HG03432 (cell line): ENCODE results near the gene DBH.
"Not testable (repeated sequence)": the region's sequence is repeated elsewhere in the genome, so short reads cannot be mapped to it uniquely, and the experiment has no call there.

Experiments
- ATAC-seq: cut with Tn5 transposase; IDR thresholded peaks from one replicate; pipeline ENCODE4 v1.9.1; 2021; ENCODE audit warnings: mild to moderate bottlenecking, moderate library complexity; ENCODE audit not compliant: unreplicated experiment

The DBH gene

DNA sequence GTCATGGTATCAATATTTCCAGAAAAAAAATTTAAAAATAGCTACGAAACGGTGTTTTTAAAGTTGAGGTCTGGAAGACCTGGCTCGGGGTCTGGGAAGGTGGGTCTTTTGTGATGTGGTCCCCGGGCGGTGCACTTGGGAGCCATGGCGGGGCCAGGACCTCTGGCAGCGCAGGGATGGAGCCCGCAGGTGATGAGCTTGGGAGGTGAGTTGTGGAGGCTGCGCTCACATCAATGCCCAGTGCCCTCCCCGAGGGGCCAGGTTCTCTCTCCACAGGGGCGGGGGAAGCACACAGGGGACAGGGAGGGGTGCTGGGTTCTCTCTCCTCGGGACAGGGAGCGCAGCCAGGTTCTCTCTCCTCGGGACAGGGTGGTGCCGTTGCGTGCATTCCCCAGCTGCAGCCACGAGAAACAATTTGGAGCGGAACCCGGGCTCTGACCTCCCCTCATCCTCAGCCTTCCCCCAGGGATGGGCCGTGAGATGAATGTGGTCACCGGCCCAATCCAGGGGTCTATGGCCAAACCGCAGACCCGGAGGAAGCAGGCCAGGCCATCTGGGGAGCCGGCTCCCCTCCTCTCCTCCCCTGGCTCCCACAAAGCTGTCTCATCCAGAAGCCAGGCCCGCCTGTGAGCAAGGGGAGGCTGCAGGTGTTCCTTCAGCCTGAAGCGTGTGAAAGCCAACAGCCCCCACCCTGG, 25.8 kb downstream of the DBH start:
- no peak for ATAC-seq

DNA sequence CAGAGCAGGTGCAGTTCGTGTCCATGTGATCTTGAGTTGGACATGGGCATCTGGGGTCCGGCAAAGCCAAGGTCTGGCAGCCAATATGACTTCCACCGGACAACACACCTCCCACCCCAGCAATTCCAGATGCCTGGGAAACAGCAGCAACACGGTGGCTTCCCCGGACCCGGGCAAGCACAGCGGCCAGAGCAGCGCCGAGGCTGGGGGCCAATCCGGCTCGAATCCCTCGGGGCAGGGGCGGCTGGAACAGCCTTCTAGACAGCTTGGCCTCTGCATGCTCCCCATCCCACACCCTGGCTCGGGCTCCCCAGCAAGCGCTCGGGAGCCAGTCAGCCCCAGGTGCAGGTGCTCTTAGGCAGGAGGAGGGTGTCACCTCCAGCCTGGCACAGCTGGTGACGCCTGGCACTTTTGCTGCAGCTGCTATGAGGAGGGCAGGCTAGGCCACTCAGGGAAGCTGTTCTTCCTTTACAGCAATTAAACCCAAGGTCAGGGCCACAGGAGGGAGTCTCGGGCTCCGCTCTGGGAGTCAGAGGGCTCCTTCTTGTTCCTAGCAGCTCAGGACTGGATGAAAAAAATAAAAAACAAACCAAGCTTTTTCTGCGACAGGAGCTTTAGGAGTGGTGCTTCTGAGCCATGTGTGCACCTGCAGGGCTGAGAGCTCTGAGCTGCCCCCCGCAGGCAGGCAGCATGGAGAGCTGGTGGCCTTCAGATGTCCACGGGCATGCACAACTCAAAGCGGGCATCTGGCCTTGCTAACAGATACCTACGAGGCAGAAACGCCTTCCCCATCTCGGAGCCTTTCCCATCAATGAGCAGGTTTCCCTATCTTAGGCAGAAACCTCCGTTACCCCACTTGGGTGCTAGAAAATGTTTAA, 28.2 kb downstream of the DBH start:
- ATAC-seq = no peak

DNA sequence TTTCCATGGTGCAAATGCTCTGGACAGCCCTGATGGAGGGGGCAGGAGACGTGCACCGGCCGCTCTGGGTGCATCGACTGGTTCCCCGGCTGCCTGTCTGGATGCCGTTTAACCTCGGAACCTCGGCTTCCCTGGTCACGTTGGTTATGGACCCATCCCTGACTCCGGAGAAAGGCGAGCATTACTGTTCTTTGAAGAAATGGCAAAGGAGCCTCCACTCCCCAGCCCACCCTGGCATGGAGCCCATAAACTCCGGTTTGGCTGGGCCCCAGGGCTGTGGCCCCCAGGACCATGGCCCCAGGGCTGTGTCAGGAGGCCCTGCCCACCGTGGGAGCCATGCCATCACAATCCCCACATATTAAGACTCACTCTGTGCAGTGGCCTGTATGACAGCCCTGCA, 28.9 kb downstream of the DBH start:
- no peak for ATAC-seq

DNA sequence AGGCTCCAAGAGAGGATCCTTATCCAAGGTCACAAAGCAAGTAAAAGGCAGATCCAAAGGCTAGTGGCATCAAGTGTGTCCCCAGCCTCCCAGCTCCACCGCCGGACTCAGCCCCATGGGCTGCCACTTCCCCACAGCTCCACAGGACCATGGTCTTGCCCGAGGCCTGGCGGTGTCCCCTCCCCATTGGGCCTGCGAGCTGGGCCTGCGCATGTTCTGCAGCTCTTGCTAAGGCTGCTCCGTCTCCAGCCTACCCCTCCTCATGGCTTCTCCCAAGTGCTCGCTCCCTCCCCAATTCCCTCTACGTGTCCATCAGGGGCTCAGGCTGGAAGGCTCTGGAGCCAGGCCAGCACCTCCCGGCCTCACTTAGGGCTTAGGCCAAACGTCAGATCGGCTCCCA, 29.4 kb downstream of the DBH start:
- ATAC-seq = no peak

DNA sequence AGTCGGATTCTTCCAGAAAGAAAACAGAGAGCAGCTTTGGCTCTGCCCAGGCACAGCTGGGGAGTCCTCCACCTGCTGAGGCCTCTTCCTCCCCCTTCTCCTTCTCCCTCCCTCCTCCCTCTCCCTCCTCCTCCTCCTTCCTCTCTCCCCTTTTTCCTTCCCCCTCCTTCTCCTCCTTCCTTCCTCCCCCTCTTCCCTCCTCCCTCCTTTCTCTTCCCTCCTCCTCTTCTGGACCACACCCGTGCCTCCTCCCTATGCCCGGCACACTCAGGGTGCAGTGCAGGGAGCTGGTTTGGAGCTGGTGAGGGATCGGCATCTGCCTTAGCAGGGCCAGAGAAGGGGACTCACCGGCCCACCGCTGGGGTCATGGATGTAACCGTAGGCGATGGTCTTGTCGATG, 30.2 kb downstream of the DBH start:
- ATAC-seq = no peak

DNA sequence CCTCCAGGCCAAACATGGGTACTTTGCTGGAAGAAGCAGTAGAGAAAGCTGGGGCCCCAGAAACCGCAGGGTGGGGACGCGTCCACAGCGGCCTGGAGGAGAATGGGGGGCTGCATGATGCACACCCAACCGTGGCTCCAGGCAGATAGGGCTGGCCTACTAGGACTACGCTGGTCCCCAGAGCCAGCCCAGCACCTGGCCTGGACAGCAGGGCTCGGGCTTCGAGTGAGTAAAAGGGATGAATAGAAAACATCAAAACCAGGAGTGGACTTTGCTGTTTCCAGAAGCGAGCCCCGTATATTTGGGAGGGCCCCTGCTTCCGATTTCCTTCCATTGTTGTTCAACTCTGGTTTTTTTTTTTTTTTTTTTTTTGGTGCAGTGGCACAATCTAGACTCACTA, 30.7 kb downstream of the DBH start:
- no peak for ATAC-seq

DNA sequence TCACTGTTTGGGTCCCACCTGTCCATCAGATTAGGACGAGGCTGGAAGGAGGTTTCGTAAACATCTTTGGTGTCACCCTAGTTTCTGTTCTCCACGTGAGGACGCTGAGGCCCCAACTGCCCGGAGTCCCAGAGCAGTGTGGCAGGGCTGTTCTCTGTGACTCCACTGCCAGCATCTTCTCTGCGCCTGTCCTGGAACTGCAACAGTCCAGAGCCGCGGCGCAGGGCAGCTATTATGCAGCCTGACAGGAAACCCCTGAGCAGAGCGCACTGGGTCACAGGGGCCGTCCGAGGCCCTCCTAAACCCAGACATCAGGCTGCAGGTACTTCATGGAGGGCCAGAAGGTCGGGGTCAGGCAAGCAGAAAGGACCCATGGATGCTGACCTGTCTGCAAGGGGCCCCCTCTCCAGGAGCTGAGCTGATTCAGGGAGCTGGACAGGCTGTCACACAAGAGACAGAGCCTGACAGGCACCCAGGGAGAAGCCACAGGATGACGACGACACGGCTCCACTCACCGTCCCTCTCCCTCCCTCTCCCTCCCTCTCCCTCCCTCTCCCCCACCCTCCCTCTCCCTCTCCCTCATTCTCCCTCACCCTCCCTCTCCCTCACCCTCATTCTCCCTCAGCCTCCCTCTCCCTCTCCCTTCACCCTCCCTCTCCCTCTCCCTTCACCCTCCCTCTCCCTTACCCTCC, 31.7 kb downstream of the DBH start:
- no peak for ATAC-seq

DNA sequence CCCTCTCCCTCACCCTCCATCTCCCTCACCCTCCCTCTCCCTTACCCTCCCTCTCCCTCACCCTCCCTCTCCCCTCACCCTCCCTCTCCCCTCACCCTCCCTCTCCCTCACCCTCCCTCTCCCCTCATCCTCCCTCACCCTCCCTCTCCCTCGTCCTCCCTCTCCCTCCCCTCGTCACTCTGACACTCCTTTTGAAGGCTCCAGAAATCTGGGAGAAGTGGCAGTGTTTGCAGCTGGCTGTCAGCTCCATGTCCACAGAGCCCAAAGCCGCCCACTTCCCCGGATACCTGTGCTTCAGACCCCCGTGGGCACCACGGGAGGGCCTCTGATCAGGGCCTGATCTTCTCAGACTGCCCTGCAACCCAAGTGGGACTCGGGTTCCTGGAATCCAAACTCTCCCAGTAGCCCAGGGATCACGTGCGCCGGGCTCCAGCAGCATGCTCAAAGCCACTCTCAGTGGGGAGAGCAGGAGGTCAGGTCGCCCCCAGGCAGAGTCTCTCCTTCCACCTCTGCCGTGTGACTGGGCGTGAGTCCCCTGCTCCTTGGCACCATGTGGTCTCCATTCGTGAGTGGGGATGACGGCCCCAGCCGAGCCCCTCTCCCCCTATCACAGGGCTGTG, 33.1 kb downstream of the DBH start:
- ATAC-seq = no peak

DNA sequence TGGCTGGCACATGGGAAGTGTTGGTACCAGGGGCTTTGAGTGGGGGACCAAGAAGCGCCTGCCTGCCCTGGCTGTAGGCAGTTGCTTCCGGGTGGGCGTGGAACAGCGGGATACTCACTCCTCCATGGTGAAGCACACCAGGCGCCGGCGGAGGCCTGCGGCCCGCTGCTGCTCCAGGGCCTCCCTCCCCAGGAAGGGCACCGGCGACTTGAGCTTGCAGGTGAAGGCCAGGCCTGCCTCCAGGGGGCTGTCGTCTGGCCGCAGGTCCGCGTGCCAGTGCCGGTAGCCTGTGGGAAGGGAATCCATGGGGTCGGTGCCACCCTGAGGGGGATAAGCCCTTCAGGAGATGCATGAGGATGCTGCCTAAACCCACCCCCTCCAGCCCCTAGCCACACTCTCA, 34.3 kb downstream of the DBH start:
- ATAC-seq = no peak

DNA sequence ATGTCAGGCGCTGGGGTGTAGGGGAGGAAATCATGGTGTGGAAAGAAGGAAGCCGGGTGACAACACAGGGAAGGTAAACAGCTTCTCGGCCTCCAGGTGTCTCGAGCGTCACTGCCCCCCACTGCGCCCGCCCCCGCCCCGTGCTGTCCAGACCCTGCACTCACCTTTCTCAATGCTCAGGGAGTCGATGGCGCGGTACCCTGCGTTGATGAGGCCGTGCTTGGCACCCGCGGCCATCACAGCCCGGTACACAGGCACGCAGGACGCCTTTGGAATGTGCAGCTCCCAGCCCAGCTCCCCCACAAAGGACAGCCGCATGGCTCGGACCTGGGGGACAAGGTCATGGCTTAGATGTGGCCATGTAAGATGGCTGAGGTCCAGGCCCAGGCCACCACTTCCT, 35.2 kb downstream of the DBH start:
- no peak for ATAC-seq

DNA sequence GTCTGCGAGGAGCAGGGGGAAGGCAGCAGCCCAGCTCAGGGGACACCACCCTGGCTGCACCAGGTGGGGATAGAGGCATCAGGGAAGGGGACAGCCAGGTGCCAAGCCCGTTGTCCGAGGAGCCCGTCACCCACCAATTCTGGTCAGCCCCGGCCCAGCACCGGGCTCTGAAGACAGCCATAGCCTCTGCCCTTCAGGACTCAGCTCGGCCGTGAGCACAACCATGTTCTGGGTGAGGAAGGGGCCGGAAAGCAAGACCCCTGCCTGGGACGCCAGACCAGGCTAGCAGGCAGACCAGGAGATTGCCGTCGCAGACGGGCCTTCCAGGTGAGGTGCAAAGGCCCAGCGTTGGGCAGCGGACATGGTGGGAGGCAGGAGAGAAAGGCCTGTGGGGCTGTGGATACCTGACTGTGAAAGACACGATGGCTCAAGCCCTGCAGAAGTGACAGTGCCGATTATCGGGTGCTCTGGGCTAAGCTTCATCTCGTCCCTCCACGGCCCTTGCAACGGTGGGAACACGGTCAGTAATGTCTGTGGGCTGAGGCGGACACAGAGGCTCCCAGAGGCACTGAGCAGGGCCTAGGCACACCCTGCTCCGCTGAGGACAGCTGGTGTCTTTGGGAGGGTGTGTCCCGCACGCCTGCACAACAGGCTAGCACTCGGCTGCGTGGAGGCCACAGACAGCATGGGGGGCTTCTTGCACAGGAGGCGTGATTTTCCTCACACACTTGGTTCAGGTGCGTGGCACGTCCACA, 36.5 kb downstream of the DBH start:
- no peak for ATAC-seq

DNA sequence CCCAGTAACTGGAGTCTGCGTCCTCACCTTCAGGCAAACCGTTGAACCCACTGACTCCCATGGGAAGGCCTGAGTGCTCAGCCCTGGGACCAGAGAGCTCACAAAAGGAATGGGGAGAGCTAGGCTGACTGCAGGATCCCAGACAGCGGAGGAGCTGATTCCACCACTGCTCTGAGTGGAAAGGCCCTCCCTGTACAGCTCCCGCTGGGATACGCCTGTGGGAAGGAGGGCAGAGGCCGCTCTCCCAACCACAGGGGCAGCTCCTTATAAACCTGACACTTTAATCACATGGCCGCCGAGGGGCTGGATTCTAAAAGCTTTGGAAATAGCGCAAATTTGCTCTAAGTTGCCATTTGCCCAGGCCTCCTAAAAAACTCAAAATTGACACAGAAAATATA, 37.1 kb downstream of the DBH start:
- no peak for ATAC-seq

DNA sequence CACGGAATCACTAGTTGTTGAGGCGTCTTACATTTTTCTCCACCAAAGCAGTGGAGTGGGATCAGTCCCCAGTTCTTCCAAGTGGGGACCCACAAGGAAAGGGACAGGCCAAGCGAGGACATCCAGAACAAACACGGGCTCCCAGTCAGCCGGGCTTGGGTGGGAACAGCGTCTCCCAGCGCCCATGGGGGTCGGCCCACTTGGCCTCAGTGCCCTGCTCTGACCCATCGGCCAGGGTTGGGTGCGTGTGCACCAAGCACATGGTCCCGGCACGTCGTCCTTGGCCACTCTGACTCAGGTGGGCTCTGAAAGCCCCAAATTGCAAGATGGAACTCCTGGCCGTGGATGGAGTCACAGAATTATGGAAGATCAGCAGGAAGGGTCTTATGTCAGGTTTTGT, 37.9 kb downstream of the DBH start:
- no peak for ATAC-seq

DNA sequence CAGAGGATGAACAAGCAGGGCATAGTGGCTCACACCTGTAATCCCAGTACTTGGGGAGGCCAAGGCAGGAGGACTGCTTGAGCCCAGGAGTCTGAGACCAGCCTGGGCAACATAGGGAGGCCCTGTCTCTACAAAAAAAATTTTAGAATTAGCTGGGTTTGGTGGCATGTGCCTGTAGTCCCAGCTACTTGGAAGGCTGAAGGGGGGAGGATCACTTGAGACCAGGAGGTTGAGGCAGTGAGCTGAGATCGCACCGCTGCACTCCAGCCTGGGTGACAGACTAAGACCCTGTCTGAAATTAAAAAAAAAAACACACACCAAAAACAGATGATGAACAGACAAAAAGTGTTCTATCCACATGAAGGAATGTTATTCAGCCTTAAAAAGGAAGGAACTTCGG, 39.6 kb downstream of the DBH start:
- not testable (repeated sequence) for ATAC-seq

DNA sequence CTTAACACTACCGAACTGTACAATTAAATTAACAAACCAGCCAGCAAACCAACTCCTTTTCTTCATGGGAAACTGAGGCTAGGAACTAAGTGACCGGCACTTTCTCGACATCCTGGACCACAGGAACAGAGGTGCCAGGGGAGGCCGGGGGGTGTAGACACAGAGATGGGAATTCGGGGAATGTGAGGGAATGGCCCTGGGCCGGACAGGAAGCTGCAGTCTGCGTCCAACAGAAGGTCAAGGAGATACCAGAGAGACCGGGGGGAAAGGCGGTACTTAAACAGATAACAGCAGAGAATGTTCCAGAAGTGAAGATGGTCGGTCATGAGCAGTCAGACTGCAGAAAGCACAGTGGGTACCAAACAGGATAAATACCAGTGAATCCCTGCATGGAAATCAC, 40.3 kb downstream of the DBH start:
- ATAC-seq = no peak

DNA sequence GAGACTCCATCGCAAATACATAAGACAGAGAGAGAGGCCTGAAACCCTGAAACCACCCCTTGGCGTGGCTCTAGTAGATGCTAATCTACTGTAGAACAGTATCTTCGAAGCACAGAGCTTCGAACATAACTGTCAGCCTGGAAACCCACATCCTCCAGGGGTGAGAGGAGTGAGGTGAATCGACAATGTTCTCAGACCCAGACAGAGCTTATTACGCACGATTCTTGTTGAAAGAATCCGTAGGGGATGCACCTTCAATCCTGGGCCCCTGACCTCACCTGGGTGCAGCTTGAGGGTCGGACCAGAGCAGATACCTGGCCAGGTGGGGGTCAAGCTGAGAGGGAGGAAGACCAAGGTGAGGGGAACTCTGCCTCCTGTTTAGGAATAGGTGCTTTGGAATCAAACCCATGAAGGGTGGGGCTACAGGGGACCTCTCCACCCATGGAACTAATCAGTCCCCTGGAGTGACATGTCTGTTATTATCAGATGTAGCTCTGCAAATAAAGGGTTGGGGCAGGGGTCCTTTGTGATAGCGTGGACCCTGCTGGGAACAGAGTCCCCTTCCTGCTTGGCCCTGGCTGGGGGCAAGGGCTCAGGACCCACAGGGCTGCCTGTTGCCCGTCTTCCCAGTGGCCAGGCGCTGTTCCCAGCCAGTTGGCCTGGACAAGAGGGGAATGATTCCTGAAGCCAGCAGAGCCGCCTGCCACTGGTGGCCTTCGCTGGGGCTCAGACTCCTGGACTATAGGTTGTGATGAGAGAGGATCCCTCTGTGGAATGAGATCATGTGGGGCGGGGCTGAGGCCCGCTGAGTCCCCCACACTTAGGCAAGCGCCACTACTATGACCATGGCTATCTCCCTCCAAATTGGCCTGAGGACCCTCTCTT, 41.2 kb downstream of the DBH start:
- ATAC-seq = no peak

DNA sequence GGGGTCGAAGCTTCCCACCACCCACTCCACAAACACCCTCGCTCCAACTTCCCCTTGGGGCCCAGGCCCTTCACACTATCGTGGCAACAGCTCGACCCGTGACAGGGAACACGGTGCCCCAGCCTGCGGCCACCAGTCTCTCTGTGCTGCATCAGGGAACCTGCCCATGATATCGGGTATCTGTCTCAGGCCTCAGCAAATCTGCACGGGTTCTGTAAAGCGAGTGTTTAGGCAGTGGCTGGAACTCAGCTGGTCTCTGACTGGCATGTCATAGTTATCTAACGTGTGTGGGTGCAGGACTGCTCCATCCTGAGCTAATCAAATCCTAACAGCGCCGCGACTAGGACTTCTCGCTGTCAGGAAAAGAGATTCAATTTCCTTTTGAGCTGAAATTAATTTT, 42.9 kb downstream of the DBH start:
- ATAC-seq = no peak

DNA sequence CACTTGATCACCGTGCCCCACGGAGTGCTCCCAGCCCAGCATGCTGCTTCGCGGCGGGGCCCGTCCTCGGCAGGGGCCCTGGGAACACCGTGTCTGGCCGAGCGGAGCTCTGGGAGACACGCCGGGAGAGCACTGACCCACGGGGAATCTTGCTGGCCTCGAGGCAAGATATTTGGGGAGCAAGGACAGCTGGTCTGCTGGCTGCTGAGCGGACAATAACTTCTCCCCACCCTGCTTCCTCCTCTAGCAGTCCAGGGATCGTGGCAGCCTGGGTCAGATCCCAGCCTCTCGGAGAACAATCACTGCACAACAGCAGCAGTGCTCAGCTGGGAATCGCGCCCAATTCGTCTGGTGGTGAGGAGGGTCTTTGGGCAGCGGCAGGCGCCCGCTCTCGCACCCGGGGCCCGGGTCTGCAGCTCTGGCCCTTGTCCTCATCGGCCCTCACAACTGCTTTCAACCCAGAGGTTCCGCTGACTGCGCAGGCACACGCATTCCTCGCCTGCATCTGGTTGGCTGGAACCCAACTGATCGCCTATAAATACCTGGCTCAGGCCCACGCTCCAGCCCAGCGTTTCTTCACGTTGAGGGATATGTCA, 43.4 kb downstream of the DBH start:
- no peak for ATAC-seq

DNA sequence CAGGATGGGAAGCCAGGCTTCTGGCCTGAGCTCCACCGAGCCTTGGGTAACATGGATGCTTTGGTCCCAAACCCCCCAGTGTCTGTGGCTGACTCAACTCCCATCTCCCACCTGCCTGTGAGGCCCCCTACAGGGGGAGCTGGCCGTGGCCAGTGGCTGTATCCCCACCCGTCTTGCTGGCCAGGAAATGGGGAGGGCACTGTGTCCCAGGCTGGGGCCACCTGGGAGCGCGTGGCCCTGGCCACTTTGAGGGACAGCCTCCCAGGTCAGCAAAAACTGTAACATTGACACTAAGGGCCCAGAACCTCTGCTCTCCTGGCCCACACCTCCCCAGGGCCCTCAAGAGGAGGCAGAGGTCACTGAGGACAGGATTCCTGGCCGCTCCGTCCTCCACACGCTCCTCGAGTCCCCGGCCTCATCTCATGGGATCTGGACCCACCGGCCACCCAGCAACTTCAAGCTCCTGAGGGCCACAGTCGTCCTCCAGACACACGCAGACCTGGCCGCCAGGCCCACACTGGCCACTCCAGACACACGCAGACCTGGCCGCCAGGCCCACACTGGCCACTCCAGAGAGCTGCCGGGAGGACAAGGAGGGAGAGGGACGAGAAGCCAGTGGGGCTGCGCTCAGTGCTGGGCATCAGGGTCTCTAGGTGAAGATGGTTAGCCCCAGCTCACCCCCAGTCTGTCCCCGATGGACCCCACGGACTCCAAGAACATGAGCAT, 44.2 kb downstream of the DBH start:
- ATAC-seq = no peak
